Measurements from ENCODE around the gene GRIK3. TPM values are rescaled to one million over a fixed set of nuclear protein-coding genes. Genes with fewer than 3 reads are reported as not detected.
"Not testable (repeated sequence)": the region's sequence is repeated elsewhere in the genome, so short reads cannot be mapped to it uniquely, and the experiment has no call there.

The GRIK3 gene
- total and polyA plus RNA-seq, 2 experiments from 2014 or later = 0.09 TPM; not detected in 1

DNA sequence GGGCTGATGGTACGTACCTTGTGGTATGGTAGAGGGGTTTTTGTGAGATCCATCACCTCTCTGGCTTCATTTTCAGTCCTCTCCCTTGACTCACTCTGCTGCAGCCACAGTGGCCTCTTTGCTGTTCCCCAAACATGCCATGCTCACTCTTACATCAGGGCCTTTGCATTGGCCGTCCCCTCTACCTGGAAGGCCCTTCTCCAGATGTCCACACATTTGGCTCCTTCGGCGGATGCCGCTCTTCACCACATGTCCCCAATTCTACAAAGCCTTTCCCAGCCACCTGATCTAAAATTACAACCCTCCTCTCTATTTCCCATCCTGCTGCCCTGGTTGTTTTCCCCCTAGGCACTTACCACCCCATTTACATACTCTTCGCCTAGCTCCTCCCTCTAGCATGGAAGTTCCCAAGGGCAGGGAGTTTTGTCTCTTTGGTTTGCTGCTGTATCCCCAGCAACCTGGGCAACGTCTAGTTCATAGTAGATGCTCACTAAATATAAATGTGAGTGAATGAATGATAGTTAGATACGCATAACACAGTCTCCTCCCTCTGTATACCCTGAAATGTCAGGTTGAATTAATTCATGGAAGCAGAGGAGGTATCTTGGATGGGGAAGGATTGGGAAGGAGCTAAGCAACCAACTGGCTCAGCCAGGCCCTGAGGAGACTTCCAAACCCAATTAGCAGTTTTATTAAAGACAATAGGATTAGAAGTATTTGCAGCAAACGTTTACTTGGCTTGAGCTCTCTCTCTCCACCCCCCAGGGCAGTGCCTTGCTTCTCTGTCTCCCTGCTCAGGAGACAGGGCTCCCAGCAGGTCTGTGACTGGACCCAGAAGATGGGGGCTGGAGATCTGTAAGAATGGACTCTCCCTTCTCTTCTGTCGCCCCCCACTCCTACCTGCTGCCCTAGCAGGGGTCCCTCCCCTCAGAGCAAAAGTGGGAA, 264.2 kb downstream of the GRIK3 start:
- Histone ChIP-seq H3K27ac (no peak overlapping the region), H3K36me3 (no peaks in the 10 kb centered on the region), H3K4me3 (no peak overlapping the region), H3K4me1 (ENCODE audit: low read depth) (no peaks in the 10 kb centered on the region), H3K27me3 (peaks cover 12% of the 10 kb centered on the region), H3K9me3 (ENCODE audit: low read depth) (no peaks in the 10 kb centered on the region)
- no peak for DNase-seq (ENCODE audit: low read depth in 1 of 2, low spot score in 1 of 2)
- TF ChIP-seq, protein P1, sequence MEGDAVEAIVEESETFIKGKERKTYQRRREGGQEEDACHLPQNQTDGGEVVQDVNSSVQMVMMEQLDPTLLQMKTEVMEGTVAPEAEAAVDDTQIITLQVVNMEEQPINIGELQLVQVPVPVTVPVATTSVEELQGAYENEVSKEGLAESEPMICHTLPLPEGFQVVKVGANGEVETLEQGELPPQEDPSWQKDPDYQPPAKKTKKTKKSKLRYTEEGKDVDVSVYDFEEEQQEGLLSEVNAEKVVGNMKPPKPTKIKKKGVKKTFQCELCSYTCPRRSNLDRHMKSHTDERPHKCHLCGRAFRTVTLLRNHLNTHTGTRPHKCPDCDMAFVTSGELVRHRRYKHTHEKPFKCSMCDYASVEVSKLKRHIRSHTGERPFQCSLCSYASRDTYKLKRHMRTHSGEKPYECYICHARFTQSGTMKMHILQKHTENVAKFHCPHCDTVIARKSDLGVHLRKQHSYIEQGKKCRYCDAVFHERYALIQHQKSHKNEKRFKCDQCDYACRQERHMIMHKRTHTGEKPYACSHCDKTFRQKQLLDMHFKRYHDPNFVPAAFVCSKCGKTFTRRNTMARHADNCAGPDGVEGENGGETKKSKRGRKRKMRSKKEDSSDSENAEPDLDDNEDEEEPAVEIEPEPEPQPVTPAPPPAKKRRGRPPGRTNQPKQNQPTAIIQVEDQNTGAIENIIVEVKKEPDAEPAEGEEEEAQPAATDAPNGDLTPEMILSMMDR (IDR thresholded peaks at IDR 0.05; ENCODE audit: low read depth, low read length) = no peak

DNA sequence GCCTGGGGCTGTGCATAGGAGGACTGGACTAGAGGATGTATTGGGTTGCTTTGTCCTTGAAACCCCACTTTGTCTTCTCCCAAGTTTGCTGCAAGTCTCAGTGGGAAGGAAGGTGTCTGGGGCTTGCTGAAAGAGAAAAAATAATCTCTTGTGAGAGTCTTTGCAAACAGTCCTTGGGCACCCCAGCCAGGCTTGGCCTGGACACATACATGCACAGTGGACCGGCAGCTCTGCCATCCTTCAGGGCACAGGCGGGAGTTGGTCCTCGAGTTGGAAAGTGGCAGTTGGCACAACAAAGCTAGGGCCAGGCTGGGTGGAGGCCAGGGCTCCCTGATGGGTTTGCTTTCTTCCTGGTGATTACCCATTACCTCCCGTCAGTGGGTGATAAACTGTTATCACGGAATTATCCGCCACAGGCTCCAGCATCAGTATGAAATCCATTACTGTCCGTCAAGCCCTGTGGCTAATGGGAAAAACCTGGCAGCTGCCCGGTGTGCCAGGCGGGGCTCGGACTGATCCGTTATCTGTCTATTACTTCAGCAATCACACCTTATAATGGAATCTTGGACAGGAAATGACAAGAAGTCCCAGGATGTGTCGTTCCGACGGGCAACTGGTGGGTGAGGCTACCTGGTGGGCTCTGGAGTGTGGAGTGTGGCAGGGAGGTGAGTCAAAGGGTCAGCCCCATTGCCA, 265.7 kb downstream of the GRIK3 start:
- H3K9me3 ChIP-seq (ENCODE audit: low read depth) = no peaks in the 10 kb centered on the region
- H3K27me3 ChIP-seq = peaks cover 12% of the 10 kb centered on the region
- TF ChIP-seq, protein P1 (IDR thresholded peaks at IDR 0.05; ENCODE audit: low read depth, low read length) = no peak
- no peak for DNase-seq (ENCODE audit: low read depth in 1 of 2, low spot score in 1 of 2)
- no peaks in the 10 kb centered on the region for H3K4me1 ChIP-seq (ENCODE audit: low read depth)
- no peak overlapping the region for H3K27ac ChIP-seq
- no peak overlapping the region for H3K4me3 ChIP-seq
- no peaks in the 10 kb centered on the region for H3K36me3 ChIP-seq

DNA sequence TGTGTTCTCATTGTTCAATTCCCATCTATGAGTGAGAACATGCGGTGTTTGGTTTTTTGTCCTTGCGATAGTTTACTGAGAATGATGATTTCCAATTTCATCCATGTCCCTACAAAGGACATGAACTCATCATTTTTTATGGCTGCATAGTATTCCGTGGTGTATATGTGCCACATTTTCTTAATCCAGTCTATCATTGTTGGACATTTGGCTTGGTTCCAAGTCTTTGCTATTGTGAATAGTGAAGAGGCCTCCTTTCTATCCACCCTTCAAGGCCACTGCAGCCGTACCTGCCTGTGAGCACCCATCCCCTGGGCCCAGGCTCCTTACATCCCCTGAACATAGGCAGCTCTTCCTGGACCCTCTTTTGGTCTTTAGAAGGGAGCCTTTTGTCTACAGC, 266.9 kb downstream of the GRIK3 start:
- H3K4me1 ChIP-seq (ENCODE audit: low read depth); H3K4me3 ChIP-seq; H3K36me3 ChIP-seq; H3K27ac ChIP-seq; H3K9me3 ChIP-seq (ENCODE audit: low read depth); DNase-seq (ENCODE audit: low read depth in 1 of 2, low spot score in 1 of 2): not testable (repeated sequence)
- H3K27me3 ChIP-seq = peaks cover 12% of the 10 kb centered on the region

DNA sequence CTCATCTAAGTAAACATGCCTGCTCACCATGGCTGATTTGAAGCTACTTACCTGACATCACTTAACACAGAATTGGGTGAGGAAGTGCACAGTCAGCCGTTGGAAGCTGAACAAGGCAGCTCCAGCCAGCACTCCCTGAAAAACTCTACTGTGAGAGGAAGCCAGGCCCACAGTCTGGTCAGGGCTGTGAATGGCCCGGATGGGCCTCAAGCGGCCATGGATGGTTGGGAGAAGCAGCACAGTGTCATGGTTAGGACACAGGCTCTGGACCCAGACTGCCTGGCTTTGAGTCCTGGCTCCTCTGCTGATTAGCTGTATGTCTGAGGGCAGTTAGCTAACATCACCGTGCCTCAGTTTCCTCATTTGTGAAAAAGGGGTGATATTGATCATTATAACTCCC, 267.8 kb downstream of the GRIK3 start:
- H3K36me3 ChIP-seq = no peaks in the 10 kb centered on the region
- no peak for DNase-seq (ENCODE audit: low read depth in 1 of 2, low spot score in 1 of 2)
- H3K27ac ChIP-seq = no peak overlapping the region
- no peaks in the 10 kb centered on the region for H3K9me3 ChIP-seq (ENCODE audit: low read depth)
- H3K27me3 ChIP-seq = peaks cover 4% of the 10 kb centered on the region
- TF ChIP-seq, protein P1 (IDR thresholded peaks at IDR 0.05; ENCODE audit: low read depth, low read length) = no peak
- no peak overlapping the region for H3K4me3 ChIP-seq
- no peaks in the 10 kb centered on the region for H3K4me1 ChIP-seq (ENCODE audit: low read depth)

DNA sequence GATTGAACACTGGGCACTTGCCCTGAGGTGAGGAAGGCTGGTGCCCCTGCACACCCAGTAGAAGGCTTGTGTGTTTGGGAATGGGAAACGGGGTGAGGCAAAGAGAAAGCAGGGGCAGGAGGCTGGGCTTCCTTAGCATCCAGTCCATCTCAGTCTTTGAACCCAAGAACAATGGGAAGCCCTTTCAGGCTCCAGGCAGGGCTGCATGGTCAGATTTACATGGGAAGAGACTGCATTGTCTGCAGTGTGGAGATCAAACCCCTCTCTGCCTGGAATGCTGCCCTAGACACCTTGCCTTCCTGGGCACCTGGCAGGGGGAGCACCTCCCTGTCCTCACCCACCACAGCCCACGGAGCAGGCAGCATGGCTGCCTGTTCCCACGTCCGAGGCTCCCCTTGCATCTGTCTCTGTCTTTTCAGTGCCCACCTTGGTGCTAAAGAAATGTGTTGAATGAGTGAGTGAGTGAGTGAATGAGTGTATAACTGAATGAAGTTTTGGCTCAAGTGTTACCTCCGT, 268.5 kb downstream of the GRIK3 start:
- no peaks in the 10 kb centered on the region for H3K36me3 ChIP-seq
- TF ChIP-seq, protein P1 (IDR thresholded peaks at IDR 0.05; ENCODE audit: low read depth, low read length) = no peak

More for the DNA sequence above, 268.5 kb downstream of the GRIK3 start:
- no peak overlapping the region for H3K27ac ChIP-seq
- no peak for DNase-seq (ENCODE audit: low read depth in 1 of 2, low spot score in 1 of 2)
- no peaks in the 10 kb centered on the region for H3K27me3 ChIP-seq
- no peaks in the 10 kb centered on the region for H3K4me1 ChIP-seq (ENCODE audit: low read depth)
- no peak overlapping the region for H3K4me3 ChIP-seq
- no peaks in the 10 kb centered on the region for H3K9me3 ChIP-seq (ENCODE audit: low read depth)
